ENCODE data around the gene AMHR2.
"Not testable (repeated sequence)": the region's sequence is repeated elsewhere in the genome, so short reads cannot be mapped to it uniquely, and the experiment has no call there.

AMHR2 gene

GRCh38 chr12:53444593-53445325, 21.1 kb downstream of the AMHR2 start:
- DNase-seq; in situ Hi-C loops (cut with MboI; ENCODE audit: low pct_unique_long_range_greater_than_20kb, low sequenced_read_pairs): not testable (repeated sequence)

- in situ Hi-C loops (cut with MboI; ENCODE audit: low pct_unique_long_range_greater_than_20kb, low sequenced_read_pairs) = no loop called here
- DNase-seq = no peak
Observed at GRCh38 chr12:53450936-53451335, 27.3 kb downstream of the AMHR2 start.

DNA sequence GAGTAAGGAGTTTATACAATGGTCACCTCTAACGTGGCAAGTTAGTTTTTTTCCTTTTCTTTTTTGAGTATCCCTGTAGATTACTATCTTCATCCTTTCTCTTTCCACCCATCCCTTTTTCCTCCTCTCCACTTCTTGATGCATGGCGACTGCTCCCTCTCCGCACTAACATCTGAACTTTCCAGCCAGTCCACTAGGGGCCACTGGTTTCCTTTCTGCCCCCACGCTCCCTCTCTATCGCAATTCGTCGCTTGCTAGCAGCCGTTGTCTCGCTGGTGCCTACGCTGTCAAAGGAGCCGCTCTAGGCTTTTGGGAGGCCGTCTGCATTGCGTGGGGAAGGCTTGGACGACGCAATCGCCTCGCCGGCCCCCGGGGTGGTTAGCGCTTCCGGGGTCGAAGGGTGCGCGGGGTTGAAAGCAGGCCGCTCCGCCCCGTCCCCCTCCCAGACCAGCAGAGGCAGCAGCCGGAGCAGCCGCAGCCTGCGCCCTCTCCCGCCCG, 28.1 kb downstream of the AMHR2 start, which contains the start of gene PCBP2:
PCBP2 (plus strand) TSS at position 442 of the 498 bp plus-strand sequence. CDS start 2,699 bp downstream, outside the sequence.
- in situ Hi-C loops (cut with MboI; ENCODE audit: low pct_unique_long_range_greater_than_20kb, low sequenced_read_pairs) = no loop called here
- peak; percentile 99 for DNase-seq

GRCh38 chr12:53452159-53453077, 28.8 kb downstream of the AMHR2 start:
- DNase-seq = peak; percentile 68
- in situ Hi-C loops (cut with MboI; ENCODE audit: low pct_unique_long_range_greater_than_20kb, low sequenced_read_pairs) = no loop called here

DNA sequence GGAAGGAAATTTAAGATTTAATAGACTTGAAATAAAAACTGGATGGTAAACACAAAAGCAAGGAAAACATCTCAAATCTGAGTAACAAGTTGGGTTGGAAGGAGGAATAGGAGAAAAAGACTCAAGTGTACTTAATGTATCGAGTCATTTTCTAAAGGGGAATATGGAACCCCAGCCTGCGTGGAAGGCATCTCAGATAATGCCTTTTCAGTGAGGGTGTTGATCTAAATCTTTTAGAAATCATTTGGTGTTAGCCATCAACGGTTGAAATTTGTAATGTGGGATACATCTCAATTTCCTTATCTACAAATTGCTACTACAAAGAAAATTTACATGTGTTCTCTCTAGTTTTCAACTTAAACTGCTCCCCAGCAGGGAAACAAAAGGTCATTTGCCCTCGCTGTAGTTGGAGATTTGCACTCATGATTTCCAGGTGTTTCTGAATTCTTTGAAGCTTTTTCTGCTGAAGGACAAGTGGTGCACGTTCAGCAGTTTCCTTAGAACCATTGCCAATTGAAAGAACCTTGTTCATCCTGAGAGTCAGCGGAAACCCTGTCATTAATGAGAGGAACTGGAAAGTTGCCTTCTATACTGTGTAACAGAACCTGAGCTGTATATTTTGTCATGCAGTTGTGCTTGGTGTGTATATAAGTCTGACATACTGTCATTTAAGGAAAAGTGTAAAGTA, 30.4 kb downstream of the AMHR2 start:
- in situ Hi-C loops (cut with MboI; ENCODE audit: low pct_unique_long_range_greater_than_20kb, low sequenced_read_pairs) = no loop called here
- DNase-seq = no peak

DNA sequence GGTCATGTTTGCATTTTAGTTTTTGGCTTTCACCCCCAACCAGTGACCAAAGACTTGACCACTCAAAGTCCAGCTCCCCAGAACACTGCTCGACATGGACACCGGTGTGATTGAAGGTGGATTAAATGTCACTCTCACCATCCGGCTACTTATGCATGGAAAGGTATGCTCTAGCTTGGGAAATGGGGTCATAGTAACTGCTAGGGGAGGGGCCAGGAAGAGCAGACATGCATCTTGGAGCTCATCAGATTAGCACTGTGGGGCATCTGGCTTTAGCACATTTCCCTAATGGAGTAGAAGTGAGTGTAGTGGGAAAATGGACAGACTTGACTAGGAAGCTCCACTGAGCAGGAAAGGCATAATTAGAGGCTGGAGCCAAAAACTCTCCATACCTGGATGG, 31.1 kb downstream of the AMHR2 start:
- in situ Hi-C loops (cut with MboI; ENCODE audit: low pct_unique_long_range_greater_than_20kb, low sequenced_read_pairs) = no loop called here
- no peak for DNase-seq

DNA sequence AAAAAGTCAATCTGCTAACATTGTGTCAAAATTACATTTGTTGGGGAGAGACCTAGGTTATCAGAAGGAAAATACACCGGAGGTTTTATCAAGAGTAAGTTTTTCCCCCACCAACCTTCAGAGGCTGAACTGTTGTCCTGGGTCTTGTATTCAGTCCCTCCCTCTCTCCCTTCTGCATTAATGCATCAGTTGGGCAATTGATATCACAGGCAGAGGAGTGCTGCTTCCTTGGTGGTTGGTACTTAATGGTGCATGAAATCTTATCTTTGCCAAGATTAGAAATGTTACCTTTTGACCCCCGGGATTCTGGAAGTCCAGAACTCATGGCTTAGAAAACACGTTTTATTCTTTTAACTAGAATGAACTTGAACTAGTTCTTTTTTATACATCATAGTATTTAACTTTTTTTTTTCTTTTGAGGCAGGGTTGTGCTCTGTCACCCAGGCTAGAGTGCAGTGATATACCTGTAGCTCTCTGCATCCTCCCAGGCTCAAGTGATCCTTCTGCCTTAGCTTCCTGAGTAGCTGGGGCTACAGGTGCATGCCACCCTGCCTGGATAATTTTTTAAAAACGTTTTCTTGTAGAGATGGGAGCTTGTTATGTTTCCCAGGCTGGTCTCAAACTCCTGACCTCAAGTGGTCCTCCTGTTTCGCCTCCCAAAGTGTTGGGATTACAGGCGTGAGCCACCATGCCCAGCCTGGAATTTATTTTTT, 33.2 kb downstream of the AMHR2 start:
- in situ Hi-C loops (cut with MboI; ENCODE audit: low pct_unique_long_range_greater_than_20kb, low sequenced_read_pairs) = no loop called here
- no peak for DNase-seq

- in situ Hi-C loops (cut with MboI; ENCODE audit: low pct_unique_long_range_greater_than_20kb, low sequenced_read_pairs) = no loop called here
Observed at GRCh38 chr12:53459097-53459496, 35.4 kb downstream of the AMHR2 start.

DNA sequence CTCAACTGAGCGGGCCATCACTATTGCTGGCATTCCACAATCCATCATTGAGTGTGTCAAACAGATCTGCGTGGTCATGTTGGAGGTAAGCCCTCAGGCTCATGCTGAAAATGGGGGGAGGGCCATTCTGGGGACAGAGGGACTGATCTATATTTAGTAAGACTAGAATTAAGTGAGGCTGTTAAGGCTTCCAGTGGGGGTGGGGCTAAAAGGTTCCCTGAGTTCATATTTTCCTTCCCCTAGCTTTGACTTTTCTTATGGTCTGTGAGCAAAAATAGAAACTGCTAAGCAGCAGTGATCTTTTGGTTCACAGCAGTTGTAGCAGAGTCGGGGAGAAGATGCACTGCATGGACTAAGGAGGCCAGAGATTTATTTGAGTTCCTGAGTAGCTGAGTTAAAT, 37.4 kb downstream of the AMHR2 start:
- no peak for DNase-seq
- in situ Hi-C loops (cut with MboI; ENCODE audit: low pct_unique_long_range_greater_than_20kb, low sequenced_read_pairs) = no loop called here

More at GRCh38 chr12:53459097-53459496, 35.4 kb downstream of the AMHR2 start:
- no peak for DNase-seq

GRCh38 chr12:53461591-53461990, 37.9 kb downstream of the AMHR2 start:
- DNase-seq = no peak
- in situ Hi-C loops (cut with MboI; ENCODE audit: low pct_unique_long_range_greater_than_20kb, low sequenced_read_pairs) = no loop called here

DNA sequence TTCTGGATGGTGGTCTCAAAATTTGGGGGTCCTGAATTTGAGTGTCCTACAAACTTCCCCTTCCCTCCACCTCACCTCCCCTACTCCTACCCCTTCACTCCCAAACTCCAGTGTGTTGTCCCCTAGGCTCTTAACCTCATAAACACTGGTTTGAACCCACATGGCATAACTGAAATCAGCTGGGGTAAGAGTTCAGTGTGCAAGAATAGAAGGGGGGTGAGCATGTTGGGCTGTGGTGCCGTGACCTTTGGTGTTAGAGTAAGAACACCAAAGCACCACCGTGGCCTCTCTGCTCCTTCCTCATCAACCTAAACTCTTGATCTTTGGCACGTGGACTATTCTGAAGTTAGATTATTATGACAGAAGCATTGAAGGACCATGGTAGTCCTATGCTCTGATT, 39.3 kb downstream of the AMHR2 start:
- in situ Hi-C loops (cut with MboI; ENCODE audit: low pct_unique_long_range_greater_than_20kb, low sequenced_read_pairs) = no loop called here
- no peak for DNase-seq

GRCh38 chr12:53463802-53464560, 40.3 kb downstream of the AMHR2 start:
- DNase-seq = no peak
- in situ Hi-C loops (cut with MboI; ENCODE audit: low pct_unique_long_range_greater_than_20kb, low sequenced_read_pairs) = no loop called here

GRCh38 chr12:53464685-53465418, 41.2 kb downstream of the AMHR2 start:
- in situ Hi-C loops (cut with MboI; ENCODE audit: low pct_unique_long_range_greater_than_20kb, low sequenced_read_pairs) = no loop called here
- DNase-seq = no peak

- DNase-seq = no peak
- in situ Hi-C loops (cut with MboI; ENCODE audit: low pct_unique_long_range_greater_than_20kb, low sequenced_read_pairs) = no loop called here
Observed at GRCh38 chr12:53465679-53466078, 42.0 kb downstream of the AMHR2 start.

- in situ Hi-C loops (cut with MboI; ENCODE audit: low pct_unique_long_range_greater_than_20kb, low sequenced_read_pairs) = no loop called here
- no peak for DNase-seq
Observed at GRCh38 chr12:53466640-53467039, 43.0 kb downstream of the AMHR2 start.

GRCh38 chr12:53467082-53467481, 43.4 kb downstream of the AMHR2 start:
- DNase-seq = no peak
- in situ Hi-C loops (cut with MboI; ENCODE audit: low pct_unique_long_range_greater_than_20kb, low sequenced_read_pairs) = no loop called here

GRCh38 chr12:53467880-53468279, 44.2 kb downstream of the AMHR2 start:
- no peak for DNase-seq
- in situ Hi-C loops (cut with MboI; ENCODE audit: low pct_unique_long_range_greater_than_20kb, low sequenced_read_pairs) = no loop called here

DNA sequence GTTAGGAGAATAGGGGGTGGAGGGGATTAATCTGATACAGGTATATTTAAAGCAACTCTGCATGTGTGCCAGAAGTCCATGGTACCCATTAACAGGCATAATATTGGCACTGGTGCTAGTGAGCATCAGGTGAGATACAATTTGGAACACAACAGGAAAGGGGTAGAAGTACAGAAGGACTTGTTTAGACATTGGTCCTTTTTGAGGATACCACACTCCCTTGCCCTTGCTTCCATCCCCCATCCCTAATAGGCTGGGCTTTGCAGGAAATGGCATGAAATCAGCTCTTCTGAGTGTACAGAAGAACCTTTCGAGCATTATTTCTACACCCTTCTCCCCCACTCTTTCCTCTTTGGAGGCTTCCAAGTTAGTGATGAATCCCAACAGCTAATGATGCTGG, 44.6 kb downstream of the AMHR2 start:
- DNase-seq = no peak
- in situ Hi-C loops (cut with MboI; ENCODE audit: low pct_unique_long_range_greater_than_20kb, low sequenced_read_pairs) = no loop called here
